Cardiac fibroblast (primary cell): ENCODE results near the gene CELF2.

Experiments used
- DNase-seq, 2 donors: peaks; one replicate each; pipeline versions ENCODE4 v3.0.0 to v3.0.0-alpha.2; 2010; ENCODE audit warnings: low read depth in 2 of 2
- H3K4me3 ChIP-seq, 2 donors: replicated peaks in 1 of 2; 1 replicate in 1 of 2; 2 replicates in 1 of 2; pipeline ENCODE4 v1.5.1; 2011; ENCODE audit warnings: low read depth in 2 of 2, low read length in 2 of 2, mild to moderate bottlenecking in 2 of 2, moderate library complexity in 1 of 2
- TF ChIP-seq, protein P1 (sequence below): IDR thresholded peaks from one replicate; pipeline ENCODE4 v1.5.1; 2011; ENCODE audit warnings: low read depth, mild to moderate bottlenecking, low read length, inconsistent platforms

Gene CELF2

DNA sequence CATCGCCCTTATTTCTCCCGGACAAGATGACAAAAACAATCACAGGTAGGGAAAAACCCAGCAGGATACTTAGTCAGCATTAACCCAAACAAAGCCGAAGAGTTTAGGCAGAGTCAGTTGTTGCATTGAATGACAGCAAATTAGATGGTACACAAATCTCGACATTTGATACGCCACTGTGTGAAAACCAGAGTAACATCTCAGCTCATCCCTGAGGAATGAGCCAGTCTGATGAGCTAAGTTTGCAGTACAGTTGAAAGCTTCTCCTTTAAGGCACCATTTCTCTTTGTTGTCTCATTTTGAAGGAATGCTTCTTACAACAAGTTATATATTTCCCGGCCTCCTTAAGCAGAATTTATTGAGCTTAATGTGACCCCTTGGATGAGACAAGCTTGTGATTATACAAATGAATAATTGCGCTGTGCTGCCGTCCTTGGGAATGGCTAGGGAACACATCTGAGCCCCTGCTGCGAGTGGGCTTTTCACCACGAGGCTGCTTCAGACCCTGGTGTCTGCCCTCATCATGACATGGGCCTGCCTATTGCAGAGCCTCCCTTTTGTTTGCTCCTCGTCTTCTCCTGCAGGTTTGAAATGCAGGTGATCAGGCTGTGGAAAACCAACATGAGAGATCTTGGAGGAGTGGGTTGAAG is 137.3 kb downstream of the CELF2 start:
- DNase-seq, result no peak
- no peak overlapping the region for H3K4me3 ChIP-seq
- TF ChIP-seq, protein P1, sequence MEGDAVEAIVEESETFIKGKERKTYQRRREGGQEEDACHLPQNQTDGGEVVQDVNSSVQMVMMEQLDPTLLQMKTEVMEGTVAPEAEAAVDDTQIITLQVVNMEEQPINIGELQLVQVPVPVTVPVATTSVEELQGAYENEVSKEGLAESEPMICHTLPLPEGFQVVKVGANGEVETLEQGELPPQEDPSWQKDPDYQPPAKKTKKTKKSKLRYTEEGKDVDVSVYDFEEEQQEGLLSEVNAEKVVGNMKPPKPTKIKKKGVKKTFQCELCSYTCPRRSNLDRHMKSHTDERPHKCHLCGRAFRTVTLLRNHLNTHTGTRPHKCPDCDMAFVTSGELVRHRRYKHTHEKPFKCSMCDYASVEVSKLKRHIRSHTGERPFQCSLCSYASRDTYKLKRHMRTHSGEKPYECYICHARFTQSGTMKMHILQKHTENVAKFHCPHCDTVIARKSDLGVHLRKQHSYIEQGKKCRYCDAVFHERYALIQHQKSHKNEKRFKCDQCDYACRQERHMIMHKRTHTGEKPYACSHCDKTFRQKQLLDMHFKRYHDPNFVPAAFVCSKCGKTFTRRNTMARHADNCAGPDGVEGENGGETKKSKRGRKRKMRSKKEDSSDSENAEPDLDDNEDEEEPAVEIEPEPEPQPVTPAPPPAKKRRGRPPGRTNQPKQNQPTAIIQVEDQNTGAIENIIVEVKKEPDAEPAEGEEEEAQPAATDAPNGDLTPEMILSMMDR, result no peak

- no peak overlapping the region for H3K4me3 ChIP-seq
- no peak for DNase-seq
- TF ChIP-seq, protein P1, result no peak
Observed at GRCh38 chr10:11156480-11156879, 138.8 kb downstream of the CELF2 start.

- TF ChIP-seq, protein P1, result no peak
- no peak for DNase-seq
Observed at GRCh38 chr10:11157292-11158076, 139.8 kb downstream of the CELF2 start.

DNA sequence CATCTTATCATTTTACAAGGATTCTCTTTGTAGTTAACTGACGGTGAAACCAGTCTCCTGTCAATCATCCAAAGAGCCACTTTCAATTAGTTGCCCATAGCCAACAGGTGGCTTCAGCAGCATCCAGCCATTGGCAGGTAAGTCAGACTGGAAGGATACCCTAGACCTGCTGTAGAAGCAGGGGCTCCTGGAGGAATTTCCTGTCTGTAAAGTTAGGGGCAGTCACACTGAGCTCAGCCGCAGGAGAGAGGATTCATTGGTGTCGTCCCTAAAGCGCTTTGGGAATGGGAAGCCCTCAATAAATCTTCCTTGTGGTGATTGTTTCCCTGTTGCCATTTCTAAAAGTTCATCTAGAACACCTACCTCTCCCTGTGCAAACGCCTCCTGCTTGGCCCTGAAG is 140.4 kb downstream of the CELF2 start:
- no peak overlapping the region for H3K4me3 ChIP-seq
- DNase-seq, result no peak
- TF ChIP-seq, protein P1, result no peak

More at GRCh38 chr10:11157292-11158076, 139.8 kb downstream of the CELF2 start:
- no peak overlapping the region for H3K4me3 ChIP-seq

GRCh38 chr10:11159543-11160215 is 142.0 kb downstream of the CELF2 start:
- TF ChIP-seq, protein P1, result no peak
- no peak overlapping the region for H3K4me3 ChIP-seq
- DNase-seq, result no peak

DNA sequence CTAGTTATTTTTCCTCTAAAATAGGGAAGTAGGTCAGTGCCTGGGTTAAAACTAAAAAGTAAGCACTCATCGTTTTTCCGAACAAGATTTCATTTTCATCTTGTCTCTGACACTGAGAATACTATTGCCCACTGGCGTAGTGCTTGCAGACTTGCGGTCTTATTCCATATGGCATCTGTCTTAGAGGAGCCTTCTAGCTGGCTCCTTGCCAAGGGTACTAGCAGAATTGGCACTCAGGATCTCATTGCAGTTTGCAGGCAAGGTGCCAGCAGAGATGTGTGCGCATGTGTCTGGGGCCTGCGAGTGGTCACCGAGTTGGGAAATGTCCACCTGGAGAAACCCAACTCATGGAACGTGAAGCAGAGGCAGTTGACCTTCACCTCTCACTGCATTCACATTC is 143.4 kb downstream of the CELF2 start:
- TF ChIP-seq, protein P1, result no peak
- DNase-seq, result no peak
- no peak overlapping the region for H3K4me3 ChIP-seq
